ENCODE data around the gene LRP2. TPM values are rescaled to one million over a fixed set of nuclear protein-coding genes. Genes with fewer than 3 reads are reported as not detected.

Gene LRP2
- total and polyA plus RNA-seq, 2 of the 8 experiments (the other 6 are each of a cell fraction or from before 2014, with no cell fraction given): 2.0 to 2.9 TPM

DNA sequence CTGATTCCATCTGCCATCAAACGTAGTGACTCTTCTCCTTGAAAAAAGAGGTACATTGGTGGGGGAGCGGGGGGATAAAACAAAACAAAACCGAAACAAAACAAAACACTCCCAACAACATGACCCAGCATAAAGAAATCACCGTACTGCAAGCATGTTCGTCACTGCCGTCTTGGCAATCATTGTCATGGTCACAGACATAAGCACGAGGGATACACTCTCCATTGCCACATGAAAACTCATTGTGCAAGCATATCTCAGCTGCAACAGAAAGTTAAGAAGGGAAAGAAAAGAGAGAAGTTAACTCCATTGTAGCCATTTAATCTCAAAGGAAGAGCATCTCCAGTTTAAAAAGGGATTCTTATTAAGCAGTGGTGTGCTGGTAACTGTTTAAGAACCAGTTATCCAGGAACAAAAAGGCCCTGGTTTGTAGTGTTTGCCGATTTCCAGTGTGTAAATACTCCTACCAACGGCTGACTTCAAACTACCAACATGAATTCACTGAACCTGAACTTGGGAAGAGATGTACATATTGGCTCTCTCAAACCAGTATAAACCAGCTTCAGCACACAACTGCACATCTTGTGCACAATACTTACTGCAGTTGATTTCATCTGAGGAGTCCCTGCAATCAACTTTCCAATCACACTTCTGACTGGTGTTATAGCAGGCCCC is 68.2 kb downstream of the LRP2 start:
- Histone ChIP-seq H3K18ac (ENCODE audit: extremely low read depth, low read length) (no peak overlapping the region), H3K23ac (ENCODE audit: insufficient read length) (no peak overlapping the region), H3K36me3 (ENCODE audit: control insufficient read depth in 2 of 4, insufficient read depth in 4 of 4, low read length in 3 of 4) (no peaks in the 10 kb centered on the region), H3K9ac (replicated peaks in 1 of 4; ENCODE audit: extremely low read depth in 1 of 4, low read depth in 3 of 4, low read length in 3 of 4) (no peak overlapping the region), H2BK5ac (ENCODE audit: low read depth, low read length) (no peak overlapping the region), H3K14ac (ENCODE audit: insufficient read length) (no peak overlapping the region), H4K5ac (ENCODE audit: insufficient read length, low read depth, low read length) (no peak overlapping the region), H2BK120ac (replicated peaks; ENCODE audit: low read depth, low read length) (no peak overlapping the region), H2AFZ (ENCODE audit: low read length) (no peak overlapping the region), H3K9me3 (ENCODE audit: insufficient read depth in 2 of 2, low read depth in 1 of 2, low read length in 1 of 2) (no peaks in the 10 kb centered on the region), H2AK5ac (ENCODE audit: low read depth, low read length) (no peak overlapping the region), H4K20me1 (replicated peaks in 1 of 2; ENCODE audit: control insufficient read depth in 1 of 2, insufficient read depth in 2 of 2, low read length in 2 of 2) (no peaks in the 10 kb centered on the region), H3K56ac (replicated peaks; ENCODE audit: insufficient read length, low read depth, low read length) (no peak overlapping the region), H3K4ac (replicated peaks; ENCODE audit: insufficient read length, low read depth, low read length) (no peak overlapping the region), H3K79me1 (ENCODE audit: low read depth, low read length) (no peaks in the 10 kb centered on the region), H2BK20ac (ENCODE audit: low read length) (no peak overlapping the region), H2BK15ac (ENCODE audit: low read length) (no peak overlapping the region), H3K79me2 (ENCODE audit: control insufficient read depth in 1 of 2, insufficient read depth in 2 of 2, low read length in 2 of 2) (no peaks in the 10 kb centered on the region), H2BK12ac (ENCODE audit: low read depth, low read length) (no peak overlapping the region), H4K91ac (replicated peaks; ENCODE audit: insufficient read length, low read length) (no peak overlapping the region), H3K27ac (ENCODE audit: low read depth, low read length) (no peak overlapping the region), H3K23me2 (ENCODE audit: low read depth, low read length) (no peaks in the 10 kb centered on the region), H3K27me3 (replicated peaks in 1 of 4; ENCODE audit: control insufficient read depth in 3 of 4, extremely low read depth in 1 of 4, insufficient read depth in 3 of 4, low read length in 3 of 4) (no peaks in the 10 kb centered on the region; a peak in 1 of 7 replicates), H3K4me3 (ENCODE audit: extremely low read depth in 1 of 4, insufficient read depth in 2 of 4, low read depth in 3 of 4, low read length in 4 of 4) (no peak overlapping the region), H3K4me2 (ENCODE audit: insufficient read depth in 1 of 2, low read depth in 2 of 2, low read length in 2 of 2) (no peak overlapping the region), H3K4me1 (replicated peaks in 1 of 4; ENCODE audit: control insufficient read depth in 3 of 4, insufficient read depth in 4 of 4, low read length in 3 of 4) (peaks cover 0 to 2% (median 0%) of the 10 kb centered on the region in 4 experiments; a peak in 1 of 7 replicates), H4K8ac (ENCODE audit: extremely low read depth, insufficient read depth, low read length) (no peak overlapping the region)
- WGBS, 2 experiments (ENCODE audit: extremely low coverage in 1 of 2, insufficient coverage in 1 of 2, insufficient read length in 1 of 2, insufficient replicate concordance in 2 of 2, low coverage in 1 of 2, low lambda C conversion rate in 2 of 2, missing lambda C conversion rate in 1 of 2): 75% methylated on average over 9 of the region's 9 CpGs; no CpG with 5 or more reads in 1 of the 2 experiments
- ChIA-PET POLR2A (ENCODE audit: partially characterized antibody) (no interaction called here), CTCF (ENCODE audit: partially characterized antibody) (no interaction called here)
- no peak for FAIRE-seq
- DNase-seq (ENCODE audit: low read depth in 1 of 2, low spot score in 2 of 2): no peak
- TF ChIP-seq NRF1 (IDR thresholded peaks at IDR 0.05; ENCODE audit: low read depth, low read length) (no peak), TBP (IDR thresholded peaks at IDR 0.05; ENCODE audit: low read depth, low read length) (no peak), SRF (IDR thresholded peaks at IDR 0.05; ENCODE audit: low read depth, low read length) (no peak), SP1 (IDR thresholded peaks at IDR 0.05; ENCODE audit: low read depth, low read length) (no peak)

Measured in H1 (cell line).